ENCODE data around the gene MARF1. TPM values are rescaled to one million over a fixed set of nuclear protein-coding genes. Genes with fewer than 3 reads are reported as not detected.

MARF1 gene
- total and polyA plus RNA-seq, 9 of the 15 experiments (the other 6 are each of a cell fraction or from before 2014, with no cell fraction given): 4.7 to 33.2 (median 11.7) TPM

- no peak for TF ChIP-seq RNF219 (CRISPR knock-in tag; IDR thresholded peaks at IDR 0.05)
- no peak for TF ChIP-seq NR3C1 (CRISPR knock-in tag; IDR thresholded peaks at IDR 0.05)
- TF ChIP-seq, protein P1, sequence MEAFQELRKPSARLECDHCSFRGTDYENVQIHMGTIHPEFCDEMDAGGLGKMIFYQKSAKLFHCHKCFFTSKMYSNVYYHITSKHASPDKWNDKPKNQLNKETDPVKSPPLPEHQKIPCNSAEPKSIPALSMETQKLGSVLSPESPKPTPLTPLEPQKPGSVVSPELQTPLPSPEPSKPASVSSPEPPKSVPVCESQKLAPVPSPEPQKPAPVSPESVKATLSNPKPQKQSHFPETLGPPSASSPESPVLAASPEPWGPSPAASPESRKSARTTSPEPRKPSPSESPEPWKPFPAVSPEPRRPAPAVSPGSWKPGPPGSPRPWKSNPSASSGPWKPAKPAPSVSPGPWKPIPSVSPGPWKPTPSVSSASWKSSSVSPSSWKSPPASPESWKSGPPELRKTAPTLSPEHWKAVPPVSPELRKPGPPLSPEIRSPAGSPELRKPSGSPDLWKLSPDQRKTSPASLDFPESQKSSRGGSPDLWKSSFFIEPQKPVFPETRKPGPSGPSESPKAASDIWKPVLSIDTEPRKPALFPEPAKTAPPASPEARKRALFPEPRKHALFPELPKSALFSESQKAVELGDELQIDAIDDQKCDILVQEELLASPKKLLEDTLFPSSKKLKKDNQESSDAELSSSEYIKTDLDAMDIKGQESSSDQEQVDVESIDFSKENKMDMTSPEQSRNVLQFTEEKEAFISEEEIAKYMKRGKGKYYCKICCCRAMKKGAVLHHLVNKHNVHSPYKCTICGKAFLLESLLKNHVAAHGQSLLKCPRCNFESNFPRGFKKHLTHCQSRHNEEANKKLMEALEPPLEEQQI (IDR thresholded peaks at IDR 0.05): no peak
- no peak for TF ChIP-seq SMAD2 (IDR thresholded peaks at IDR 0.05; ENCODE audit: low read depth, low read length)
These were observed 28.7 kb upstream of the MARF1 start (continued) for GRCh38 chr16:15671530-15672117.

DNA sequence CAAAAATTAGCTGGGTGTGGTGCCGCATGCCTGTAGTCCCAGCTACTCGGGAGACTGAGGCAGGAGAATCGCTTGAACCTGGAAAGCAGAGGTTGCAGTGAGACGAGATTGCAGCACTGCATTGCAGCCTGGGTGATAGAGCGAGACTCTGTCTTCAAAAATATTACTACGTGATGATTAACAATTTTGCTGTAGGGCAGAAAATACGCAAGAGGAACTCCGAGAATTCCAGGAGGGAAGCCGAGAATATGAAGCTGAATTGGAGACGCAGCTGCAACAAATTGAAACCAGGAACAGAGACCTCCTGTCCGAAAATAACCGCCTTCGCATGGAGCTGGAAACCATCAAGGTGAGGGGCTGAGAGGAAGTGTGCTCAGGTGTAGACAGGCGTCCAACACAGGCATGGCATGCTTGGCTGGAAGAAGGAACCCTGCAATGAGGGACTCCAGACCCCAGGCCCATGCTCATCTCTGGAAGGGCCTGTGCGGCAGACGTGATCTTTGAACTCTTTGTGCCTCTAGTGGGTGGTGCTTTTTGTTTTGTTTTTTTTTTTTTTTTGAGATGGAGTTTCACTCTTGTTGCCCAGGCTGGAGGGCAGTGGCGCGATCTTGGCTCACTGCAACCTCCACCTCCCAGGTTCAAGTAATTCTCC is 24.3 kb upstream of the MARF1 start:
- no peak overlapping the region for H3K4me3 ChIP-seq
- 92% methylated on average over 16 of the region's 18 CpGs for WGBS (ENCODE audit: insufficient coverage, low coverage, missing lambda C conversion rate)
- no peak overlapping the region for H2AFZ ChIP-seq (ENCODE audit: low read depth, low read length)
- H3K27ac ChIP-seq (ENCODE audit: extremely low read depth, low read depth, low read length): no peak overlapping the region
- DNase-seq (ENCODE audit: extremely low read depth in 1 of 4, low spot score in 3 of 4): no peak
- ATAC-seq: no peak
- H3K27me3 ChIP-seq (ENCODE audit: control insufficient read depth in 2 of 2, insufficient read depth in 2 of 2, low read length in 2 of 2): no peaks in the 10 kb centered on the region
- H3K36me3 ChIP-seq (ENCODE audit: control insufficient read depth, insufficient read depth, low read length): peaks cover 58% of the 10 kb centered on the region
- peaks cover 13% of the 10 kb centered on the region for H3K79me2 ChIP-seq (ENCODE audit: control insufficient read depth, insufficient read depth, low read length)
- no peaks in the 10 kb centered on the region for H3K4me1 ChIP-seq (replicated peaks in 1 of 2; ENCODE audit: control insufficient read depth in 2 of 2, insufficient read depth in 2 of 2, low read length in 2 of 2)
- 0 out of 4 replicates have a peak overlapping the region, but pooled peaks of 1 of the 2 experiments have one; percentile 17 for H3K9ac ChIP-seq (ENCODE audit: insufficient read depth in 1 of 2, low read depth in 2 of 2, low read length in 2 of 2)
- intact Hi-C loops (cut with micrococcal nuclease): no loop called here
- no peak for FAIRE-seq
- H3K9me1 ChIP-seq (ENCODE audit: control insufficient read depth, insufficient read depth, low read length): no peaks in the 10 kb centered on the region
- H3K9me3 ChIP-seq (replicated peaks; ENCODE audit: control insufficient read depth, insufficient read depth, low read depth, low read length): no peaks in the 10 kb centered on the region
- no peaks in the 10 kb centered on the region for H4K20me1 ChIP-seq (replicated peaks; ENCODE audit: control insufficient read depth, insufficient read depth, low read length)
- ChIA-PET POLR2A (interaction anchor here (0.7 to 0.8 kb wide), 2 partner anchors 8 to 26 kb away, joined by 3 to 4 read pairs; no protein-coding TSS in a partner anchor), CTCF (ENCODE audit: low intra/inter-chr PET ratio) (no interaction called here)
- in situ Hi-C loops (cut with MboI): no loop called here
- H3K4me2 ChIP-seq (ENCODE audit: insufficient read depth, low read length): no peak overlapping the region
- BruUV-seq (replicated peaks): no TSS peak
- TF ChIP-seq LARP7 (IDR thresholded peaks at IDR 0.05) (no peak), SMARCC2 (IDR thresholded peaks at IDR 0.05; ENCODE audit: low read depth) (no peak), SRF (CRISPR knock-in tag; IDR thresholded peaks at IDR 0.05) (no peak)
- TF ChIP-seq, protein P2, sequence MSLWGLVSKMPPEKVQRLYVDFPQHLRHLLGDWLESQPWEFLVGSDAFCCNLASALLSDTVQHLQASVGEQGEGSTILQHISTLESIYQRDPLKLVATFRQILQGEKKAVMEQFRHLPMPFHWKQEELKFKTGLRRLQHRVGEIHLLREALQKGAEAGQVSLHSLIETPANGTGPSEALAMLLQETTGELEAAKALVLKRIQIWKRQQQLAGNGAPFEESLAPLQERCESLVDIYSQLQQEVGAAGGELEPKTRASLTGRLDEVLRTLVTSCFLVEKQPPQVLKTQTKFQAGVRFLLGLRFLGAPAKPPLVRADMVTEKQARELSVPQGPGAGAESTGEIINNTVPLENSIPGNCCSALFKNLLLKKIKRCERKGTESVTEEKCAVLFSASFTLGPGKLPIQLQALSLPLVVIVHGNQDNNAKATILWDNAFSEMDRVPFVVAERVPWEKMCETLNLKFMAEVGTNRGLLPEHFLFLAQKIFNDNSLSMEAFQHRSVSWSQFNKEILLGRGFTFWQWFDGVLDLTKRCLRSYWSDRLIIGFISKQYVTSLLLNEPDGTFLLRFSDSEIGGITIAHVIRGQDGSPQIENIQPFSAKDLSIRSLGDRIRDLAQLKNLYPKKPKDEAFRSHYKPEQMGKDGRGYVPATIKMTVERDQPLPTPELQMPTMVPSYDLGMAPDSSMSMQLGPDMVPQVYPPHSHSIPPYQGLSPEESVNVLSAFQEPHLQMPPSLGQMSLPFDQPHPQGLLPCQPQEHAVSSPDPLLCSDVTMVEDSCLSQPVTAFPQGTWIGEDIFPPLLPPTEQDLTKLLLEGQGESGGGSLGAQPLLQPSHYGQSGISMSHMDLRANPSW (CRISPR knock-in tag; IDR thresholded peaks at IDR 0.05): no peak
